HCT116 (cell line): ENCODE results near the gene ORMDL2. TPM values are rescaled to one million over a fixed set of nuclear protein-coding genes. Genes with fewer than 3 reads are reported as not detected.
"Not testable (repeated sequence)": the region's sequence is repeated elsewhere in the genome, so short reads cannot be mapped to it uniquely, and the experiment has no call there.

Experiments used
- ATAC-seq: fragments of 200-7000 bp; cut with Tn5 transposase; 2 replicates; pipeline ENCODE4 v1.9.1; 2020; ENCODE audit warnings: mild to moderate bottlenecking, moderate library complexity
- BruUV-seq: library from RNA; stranded (reverse); fragments of 400-500 nt; replicated peaks from 2 replicates; lab custom pipeline; 2021; lab: Mats Ljungman, UMichigan
- CTCF ChIA-PET: fragments of 300-600 bp; sonication (Branson Sonifier 250); formaldehyde crosslinking; loops from one replicate; lab custom pipeline; 2021; ENCODE audit warnings: antibody characterized with exemption; lab: Charles Lee
- POLR2A ChIA-PET: fragments of 300-600, 350-600 bp; sonication (Branson Sonifier 250); formaldehyde crosslinking; loops from one replicate; lab custom pipeline; 2021; ENCODE audit warnings: antibody characterized with exemption; lab: Charles Lee
- RAD21 ChIA-PET, 2 experiments: fragments of 300-600 bp; sonication (Branson Sonifier 250); formaldehyde crosslinking; loops; one replicate each; lab custom pipeline; 2023; ENCODE audit warnings: low total read pairs in 2 of 2; ENCODE audit not compliant: uncharacterized antibody in 2 of 2, unreplicated experiment in 2 of 2, low non-redundant PET in 1 of 2; lab: Charles Lee
- DNase-seq: peaks from one replicate; pipeline ENCODE4 v3.0.0-alpha.2; 2010; ENCODE audit warnings: low read depth, low spot score
- H2AFZ ChIP-seq: fragments of 200-600 bp; shearing (Covaris generic), sonication (generic); 2 replicates; pipeline ENCODE4 v1.6.1; 2017; ENCODE audit warnings: low read depth, mixed run types, mixed read lengths, antibody characterized with exemption, low read length; ENCODE audit not compliant: poor library complexity, severe bottlenecking
- H3K27ac ChIP-seq: 2 replicates; pipeline ENCODE4 v1.5.1; 2012; ENCODE audit warnings: low read depth, low read length
- H3K27me3 ChIP-seq: fragments of 200-600 bp; sonication (generic); 2 replicates; pipeline ENCODE4 v1.6.1; 2016; ENCODE audit warnings: mixed run types, low read length, mixed read lengths; ENCODE audit not compliant: insufficient read depth
- H3K36me3 ChIP-seq, 2 experiments: fragments of 200-500 bp in 1 of 2; fragments of 200-600 bp in 1 of 2; sonication (Bioruptor generic) in 1 of 2; sonication (generic) in 1 of 2; 2 replicates each; pipeline versions ENCODE4 v1.5.1 to v1.6.1; 2014 to 2016; ENCODE audit warnings: low read length in 2 of 2, inconsistent platforms in 1 of 2, mixed read lengths in 1 of 2, mixed run types in 1 of 2; ENCODE audit not compliant: insufficient read depth in 2 of 2, control insufficient read depth in 1 of 2
- H3K4me1 ChIP-seq, 2 experiments: fragments of 200-600 bp in 1 of 2; sonication (generic) in 1 of 2; 2 replicates each; pipeline versions ENCODE4 v1.5.1 to v1.6.1; 2012 to 2017; ENCODE audit warnings: low read length in 2 of 2, inconsistent platforms in 1 of 2, mild to moderate bottlenecking in 1 of 2, mixed read lengths in 1 of 2, mixed run types in 1 of 2, moderate library complexity in 1 of 2; ENCODE audit not compliant: insufficient read depth in 2 of 2, control insufficient read depth in 1 of 2
- H3K4me2 ChIP-seq: fragments of 200-600 bp; sonication (generic); 2 replicates; pipeline ENCODE4 v1.6.1; 2017; ENCODE audit warnings: mixed run types, low read length, mixed read lengths
- H3K4me3 ChIP-seq, 2 experiments: fragments of 200-600 bp in 1 of 2; sonication (generic) in 1 of 2; replicated peaks in 1 of 2; 2 replicates each; pipeline ENCODE4 v1.5.1; 2011 to 2016; ENCODE audit warnings: low read length in 2 of 2, control low read depth in 1 of 2, low read depth in 1 of 2, mild to moderate bottlenecking in 1 of 2, mixed read lengths in 1 of 2, mixed run types in 1 of 2
- H3K79me2 ChIP-seq: fragments of 200-600 bp; sonication (generic); 2 replicates; pipeline ENCODE4 v1.6.1; 2017; ENCODE audit warnings: mild to moderate bottlenecking, mixed run types, low read length, moderate library complexity, mixed read lengths; ENCODE audit not compliant: insufficient read depth
- H3K9ac ChIP-seq: fragments of 200-600 bp; sonication (generic); 2 replicates; pipeline ENCODE4 v1.6.1; 2016; ENCODE audit warnings: low read length, mixed read lengths
- H3K9me2 ChIP-seq: fragments of 200-600 bp; sonication (generic), shearing (Covaris generic); 2 replicates; pipeline ENCODE4 v1.6.1; 2017; ENCODE audit warnings: mixed run types, mild to moderate bottlenecking, moderate library complexity; ENCODE audit not compliant: insufficient read depth
- H3K9me3 ChIP-seq, 2 experiments: fragments of 200-500 bp in 1 of 2; fragments of 200-600 bp in 1 of 2; sonication (Bioruptor generic) in 1 of 2; sonication (generic) in 1 of 2; 2 replicates each; pipeline ENCODE4 v1.6.1; 2014 to 2017; ENCODE audit warnings: low read length in 2 of 2, mixed read lengths in 2 of 2, inconsistent platforms in 1 of 2, low read depth in 1 of 2, mild to moderate bottlenecking in 1 of 2, mixed run types in 1 of 2, moderate library complexity in 1 of 2; ENCODE audit not compliant: control insufficient read depth in 1 of 2, insufficient read depth in 1 of 2
- H4K20me1 ChIP-seq: fragments of 200-600 bp; sonication (generic), shearing (Covaris generic); 2 replicates; pipeline ENCODE4 v1.6.1; 2017; ENCODE audit warnings: mixed run types, mild to moderate bottlenecking, moderate library complexity; ENCODE audit not compliant: insufficient read depth
- ATF3 ChIP-seq: IDR thresholded peaks from 2 replicates; pipeline ENCODE4 v1.6.1; 2012
- CBX3 ChIP-seq: IDR thresholded peaks from 2 replicates; pipeline ENCODE4 v1.6.1; 2012; ENCODE audit warnings: low read depth
- CEBPB ChIP-seq: IDR thresholded peaks from 2 replicates; pipeline ENCODE4 v1.6.1; 2012; ENCODE audit warnings: low read depth
- EGR1 ChIP-seq: IDR thresholded peaks from 2 replicates; pipeline ENCODE4 v1.6.1; 2012; ENCODE audit warnings: low read depth
- ELF1 ChIP-seq: IDR thresholded peaks from 2 replicates; pipeline ENCODE4 v1.6.1; 2012; ENCODE audit warnings: low read depth, borderline replicate concordance
- TCF7L2 ChIP-seq: IDR thresholded peaks from 2 replicates; pipeline ENCODE4 v1.7.0; 2011; ENCODE audit warnings: borderline replicate concordance, inconsistent platforms; ENCODE audit not compliant: insufficient read depth, insufficient read length; ENCODE audit errors: extremely low read depth
- YY1 ChIP-seq: IDR thresholded peaks from 2 replicates; pipeline ENCODE4 v1.6.1; 2011; ENCODE audit warnings: low read length, low read depth, moderate library complexity, mild to moderate bottlenecking; ENCODE audit not compliant: insufficient replicate concordance; ENCODE audit errors: extremely low read depth
- intact Hi-C: fragments of 100-400 bp; cut with micrococcal nuclease; formaldehyde crosslinking; loops from 2 replicates; pipeline ENCODE4 v1.10.0; 2022
- total RNA-seq: library from RNA; stranded (reverse); gene quantifications from one replicate; pipeline ENCODE4 v1.2.1, GENCODE V29; 2021; ENCODE audit not compliant: unreplicated experiment

Gene ORMDL2
- total RNA-seq, 1 experiment from 2014 or later, result 25.5 TPM

- no peaks in the 10 kb centered on the region for H3K9me2 ChIP-seq
- H4K20me1 ChIP-seq, result no peaks in the 10 kb centered on the region
- H3K79me2 ChIP-seq, result no peaks in the 10 kb centered on the region
- no peak overlapping the region for H3K4me2 ChIP-seq
- no peaks in the 10 kb centered on the region for H3K4me1 ChIP-seq
- intact Hi-C loops, result no loop called here
- no peak overlapping the region for H3K27ac ChIP-seq
- H3K9ac ChIP-seq, result no peak overlapping the region
- H3K4me3 ChIP-seq, result no peak overlapping the region
- DNase-seq, result no peak
- H3K9me3 ChIP-seq, result no peaks in the 10 kb centered on the region; a peak in 1 of 4 replicates
- CTCF ChIA-PET, result no interaction called here
- TF ChIP-seq EGR1, result no peak
- no peak for TF ChIP-seq ELF1
- RAD21 ChIA-PET, result no interaction called here
- POLR2A ChIA-PET, result no interaction called here
- no TSS peak for BruUV-seq
- no peak for ATAC-seq
- H2AFZ ChIP-seq, result peak overlapping the region; percentile 35
- H3K27me3 ChIP-seq, result no peaks in the 10 kb centered on the region
- no peaks in the 10 kb centered on the region for H3K36me3 ChIP-seq
Measured at GRCh38 chr12:55862286-55862685, 44.4 kb downstream of the ORMDL2 start.

GRCh38 chr12:55862931-55863330 lies 45.1 kb downstream of the ORMDL2 start:
- H3K4me2 ChIP-seq, H4K20me1 ChIP-seq, H3K4me3 ChIP-seq, H3K79me2 ChIP-seq, H3K36me3 ChIP-seq, BruUV-seq, DNase-seq, H3K9ac ChIP-seq, ATAC-seq, POLR2A ChIA-PET, CTCF ChIA-PET, H3K4me1 ChIP-seq, H3K27me3 ChIP-seq, RAD21 ChIA-PET, intact Hi-C loops, H2AFZ ChIP-seq, H3K9me3 ChIP-seq, H3K27ac ChIP-seq, H3K9me2 ChIP-seq: not testable (repeated sequence)

GRCh38 chr12:55865327-55865726 lies 47.5 kb downstream of the ORMDL2 start:
- no peak for ATAC-seq
- H3K79me2 ChIP-seq, result no peaks in the 10 kb centered on the region
- no peaks in the 10 kb centered on the region; a peak in 1 of 4 replicates for H3K9me3 ChIP-seq
- no peaks in the 10 kb centered on the region for H3K36me3 ChIP-seq
- no peaks in the 10 kb centered on the region for H3K9me2 ChIP-seq
- H3K27ac ChIP-seq, result no peak overlapping the region
- ChIA-PET RAD21 (no interaction called here), CTCF (no interaction called here)
- intact Hi-C loops, result no loop called here
- H3K9ac ChIP-seq, result no peak overlapping the region
- no peak overlapping the region for H3K4me3 ChIP-seq
- no peak for DNase-seq
- no peak overlapping the region for H3K4me2 ChIP-seq
- TF ChIP-seq ATF3 (no peak), CEBPB (no peak), YY1 (no peak), CBX3 (peak; percentile 78), TCF7L2 (no peak)
- TF ChIP-seq, all 23 proteins: peak for 1
- Histone ChIP-seq H3K27me3 (no peaks in the 10 kb centered on the region), H2AFZ (no peak overlapping the region), H3K4me1 (no peaks in the 10 kb centered on the region), H4K20me1 (no peaks in the 10 kb centered on the region)
- BruUV-seq, result no TSS peak
- POLR2A ChIA-PET, result no interaction called here

- H3K36me3 ChIP-seq, intact Hi-C loops, H3K79me2 ChIP-seq, H4K20me1 ChIP-seq, ATAC-seq, H3K4me3 ChIP-seq, CTCF ChIA-PET, H3K9me3 ChIP-seq, H3K4me1 ChIP-seq, BruUV-seq, H2AFZ ChIP-seq, H3K9me2 ChIP-seq, H3K4me2 ChIP-seq, H3K27me3 ChIP-seq, RAD21 ChIA-PET, H3K27ac ChIP-seq, DNase-seq, POLR2A ChIA-PET, H3K9ac ChIP-seq: not testable (repeated sequence)
Measured at GRCh38 chr12:55866454-55867004, 48.7 kb downstream of the ORMDL2 start.
